Measurements from ENCODE around the gene DPYSL4.

DNA sequence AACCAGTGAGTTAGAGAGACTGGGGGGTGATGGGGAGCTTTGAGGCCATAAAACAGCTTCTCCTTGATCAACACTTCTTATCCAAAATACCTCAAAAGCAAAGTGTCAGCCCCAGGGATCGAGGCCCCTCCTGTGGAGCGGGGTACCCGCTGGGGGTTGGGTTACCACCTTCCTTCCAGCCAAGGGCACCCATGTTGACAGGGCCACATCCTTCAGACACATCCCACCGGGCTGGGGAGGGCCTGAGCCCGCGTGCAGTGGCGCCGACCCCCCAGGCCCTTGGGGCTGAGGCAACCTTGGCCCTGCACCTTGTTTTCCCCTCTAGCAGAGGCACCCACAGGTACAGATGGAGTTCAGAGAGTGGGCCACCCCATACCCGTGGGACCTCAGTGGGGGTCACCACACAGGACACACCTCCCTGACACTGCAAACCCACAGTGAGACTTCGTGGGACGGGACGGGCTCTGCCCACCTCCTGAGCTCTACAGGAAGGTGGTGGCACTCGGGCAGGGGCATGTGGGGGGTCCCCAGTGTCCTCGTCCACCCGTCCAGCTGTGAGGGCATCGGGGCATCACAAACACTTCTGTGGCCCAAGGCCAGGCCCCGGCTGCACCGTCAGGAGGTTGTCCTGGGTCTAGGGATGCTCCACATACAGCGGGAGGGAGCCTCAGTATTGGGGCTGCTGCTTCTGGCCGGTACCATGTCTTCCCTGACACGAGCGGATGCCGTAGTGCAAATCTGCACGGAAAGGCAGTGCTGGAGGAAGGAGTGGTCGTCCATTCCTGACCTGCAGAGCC, 10.7 kb downstream of the DPYSL4 start:
- no peak for TF ChIP-seq YY1 (IDR thresholded peaks at IDR 0.05; ENCODE audit: insufficient read depth, insufficient read length)
- TF ChIP-seq ZNF274 (IDR thresholded peaks at IDR 0.05; ENCODE audit: low read depth, low read length) = no peak
- TF ChIP-seq SUZ12 (IDR thresholded peaks at IDR 0.05; ENCODE audit: extremely low read depth, insufficient read depth, insufficient read length) = no peak
